Spinal cord (tissue), 10 donors: ENCODE data around the gene SS18L1. TPM values are rescaled to one million over a fixed set of nuclear protein-coding genes. Genes with fewer than 3 reads are reported as not detected.

Source experiments
- DNase-seq, 6 donors: peaks; one replicate each; pipeline versions ENCODE4 v3.0.0 to v3.0.0-alpha.2; 2013 to 2015; ENCODE audit warnings: low spot score in 6 of 6, low read depth in 4 of 6
- H3K27ac ChIP-seq: one replicate; pipeline ENCODE4 v1.5.1; 2013; ENCODE audit warnings: low read depth, low read length, control low read depth
- H3K27me3 ChIP-seq: one replicate; pipeline ENCODE4 v1.6.1; 2013; ENCODE audit warnings: low read length; ENCODE audit not compliant: control insufficient read depth, insufficient read depth
- H3K36me3 ChIP-seq: one replicate; pipeline ENCODE4 v1.6.1; 2013; ENCODE audit warnings: low read length; ENCODE audit not compliant: control insufficient read depth, insufficient read depth
- H3K4me1 ChIP-seq: one replicate; pipeline ENCODE4 v1.6.1; 2013; ENCODE audit warnings: low read length; ENCODE audit not compliant: control insufficient read depth, insufficient read depth
- H3K4me3 ChIP-seq: one replicate; pipeline ENCODE4 v1.5.1; 2013; ENCODE audit warnings: low read depth, low read length, control low read depth
- H3K9me3 ChIP-seq: one replicate; pipeline ENCODE4 v1.6.1; 2013; ENCODE audit warnings: low read length; ENCODE audit not compliant: control insufficient read depth, insufficient read depth
- WGBS: methylation state at CpG from one replicate; pipeline ENCODE4 v1.1.5; 2013; ENCODE audit warnings: missing lambda C conversion rate; ENCODE audit not compliant: insufficient coverage; 5-methylcytosine and 5-hydroxymethylcytosine counted together
- polyA plus RNA-seq, 2 donors: library from polyadenylated mRNA; unstranded; fragments of 120-200 nt; gene quantifications; one replicate each; pipeline ENCODE4 v1.2.1, GENCODE V29; 2013; ENCODE audit not compliant: insufficient read length in 2 of 2
- total RNA-seq, 2 donors: library from RNA; depleted of rRNA in 1 of 2; stranded (reverse); fragments of 120-200 nt in 1 of 2; fragments of >200 nt in 1 of 2; gene quantifications; one replicate each; pipeline versions ENCODE4 v1.2.3 to v1.2.4, GENCODE V29; 2013 to 2014
- donor health status: healthy.

SS18L1 gene
- total and polyA plus RNA-seq, 4 donors = 21.5 to 58.2 (median 47.5) TPM

DNA sequence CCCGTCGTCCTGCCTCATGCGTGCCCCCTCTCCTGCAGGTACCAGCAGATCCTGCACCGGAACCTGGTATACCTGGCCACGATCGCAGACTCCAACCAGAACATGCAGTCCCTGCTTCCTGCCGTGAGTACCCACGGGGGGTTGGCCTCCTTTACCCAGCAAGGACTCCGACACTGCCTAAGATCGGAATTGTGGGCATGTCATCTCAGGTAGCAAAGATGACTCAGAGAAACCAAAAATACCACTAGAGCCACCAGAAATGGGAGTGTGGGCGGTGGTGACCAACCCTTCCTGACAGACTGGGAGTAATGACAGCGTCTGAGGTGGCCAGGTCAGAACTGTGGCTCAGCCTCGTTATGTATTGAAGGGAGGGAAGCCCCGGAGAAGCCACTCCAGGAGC lies 16.3 kb downstream of the SS18L1 start:
- DNase-seq = no peak
- H3K27me3 ChIP-seq = no peaks in the 10 kb centered on the region
- H3K4me1 ChIP-seq = peaks cover 21% of the 10 kb centered on the region
- H3K4me3 ChIP-seq = no peak overlapping the region
- H3K9me3 ChIP-seq = no peaks in the 10 kb centered on the region
- 92% methylated on average over 10 of the region's 14 CpGs for WGBS
- H3K27ac ChIP-seq = no peak overlapping the region
- H3K36me3 ChIP-seq = peaks cover 95% of the 10 kb centered on the region

DNA sequence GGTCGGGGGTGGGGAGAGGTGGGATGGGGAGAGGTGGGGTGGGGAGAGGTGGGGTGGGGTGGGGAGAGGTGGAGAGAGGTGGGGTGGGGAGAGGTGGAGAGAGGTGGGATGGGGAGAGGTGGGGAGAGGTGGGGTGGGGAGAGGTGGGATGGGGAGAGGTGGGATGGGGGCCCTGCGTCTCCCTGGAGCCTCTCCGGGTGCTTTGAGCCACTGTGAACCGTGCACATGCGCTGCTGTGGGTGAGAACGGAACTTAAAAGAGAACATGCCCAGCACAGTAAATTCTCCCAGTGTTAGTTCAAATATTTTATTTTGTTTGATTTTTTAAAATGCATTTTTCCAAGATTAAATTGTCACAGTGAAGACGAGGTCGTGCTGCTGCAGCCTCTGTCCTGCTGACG lies 16.7 kb downstream of the SS18L1 start:
- 92% methylated on average over 4 of the region's 9 CpGs for WGBS
- DNase-seq = no peak
- Histone ChIP-seq H3K27ac (no peak overlapping the region), H3K4me1 (peaks cover 21% of the 10 kb centered on the region), H3K36me3 (peaks cover 97% of the 10 kb centered on the region), H3K9me3 (no peaks in the 10 kb centered on the region), H3K4me3 (no peak overlapping the region), H3K27me3 (no peaks in the 10 kb centered on the region)

DNA sequence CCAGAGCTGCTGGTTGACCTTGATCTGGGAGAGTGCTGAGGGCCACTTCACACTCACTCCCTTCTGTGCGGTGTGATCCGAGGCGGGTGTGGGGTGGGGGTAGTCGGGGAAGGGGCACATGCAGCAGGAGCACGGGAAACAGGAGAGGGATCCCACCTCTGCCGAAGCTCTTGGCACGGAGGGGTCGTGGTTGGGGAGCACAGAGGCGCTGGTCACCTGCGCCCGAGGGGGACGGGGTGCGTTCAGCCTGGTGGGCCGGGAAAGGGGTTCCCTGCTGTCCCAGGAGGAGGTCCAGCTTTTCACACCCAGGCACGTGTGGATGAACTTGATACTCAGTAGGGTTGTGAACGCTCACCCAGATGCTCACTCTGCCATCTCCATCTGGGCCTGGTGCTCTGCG lies 17.3 kb downstream of the SS18L1 start:
- Histone ChIP-seq H3K4me3 (no peak overlapping the region), H3K27me3 (no peaks in the 10 kb centered on the region), H3K36me3 (peaks cover 97% of the 10 kb centered on the region), H3K27ac (no peak overlapping the region), H3K4me1 (peaks cover 16% of the 10 kb centered on the region), H3K9me3 (no peaks in the 10 kb centered on the region)
- 98% methylated on average over 12 of the region's 17 CpGs for WGBS
- no peak for DNase-seq

DNA sequence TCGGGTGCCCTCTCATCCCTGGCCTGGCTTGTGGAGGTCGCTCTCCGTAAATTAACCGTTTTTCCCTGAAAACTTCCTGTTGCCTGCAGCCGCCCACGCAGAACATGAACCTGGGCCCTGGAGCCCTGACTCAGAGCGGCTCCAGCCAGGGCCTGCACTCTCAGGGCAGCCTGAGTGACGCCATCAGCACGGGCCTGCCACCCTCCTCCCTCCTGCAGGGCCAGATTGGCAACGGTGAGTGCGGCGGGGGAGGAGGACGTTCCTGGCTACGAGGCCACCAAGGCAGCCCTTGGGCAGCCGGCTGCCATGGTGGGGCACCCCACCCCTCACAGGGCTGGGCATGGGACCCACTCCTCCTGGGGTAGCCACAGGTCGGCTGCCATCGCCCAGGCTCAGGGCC lies 17.8 kb downstream of the SS18L1 start:
- H3K4me1 ChIP-seq = peaks cover 11% of the 10 kb centered on the region
- no peak overlapping the region for H3K4me3 ChIP-seq
- H3K36me3 ChIP-seq = peaks cover 97% of the 10 kb centered on the region
- WGBS = 94% methylated on average over 17 of the region's 17 CpGs
- no peaks in the 10 kb centered on the region for H3K27me3 ChIP-seq
- H3K27ac ChIP-seq = no peak overlapping the region
- no peaks in the 10 kb centered on the region for H3K9me3 ChIP-seq
- no peak for DNase-seq

DNA sequence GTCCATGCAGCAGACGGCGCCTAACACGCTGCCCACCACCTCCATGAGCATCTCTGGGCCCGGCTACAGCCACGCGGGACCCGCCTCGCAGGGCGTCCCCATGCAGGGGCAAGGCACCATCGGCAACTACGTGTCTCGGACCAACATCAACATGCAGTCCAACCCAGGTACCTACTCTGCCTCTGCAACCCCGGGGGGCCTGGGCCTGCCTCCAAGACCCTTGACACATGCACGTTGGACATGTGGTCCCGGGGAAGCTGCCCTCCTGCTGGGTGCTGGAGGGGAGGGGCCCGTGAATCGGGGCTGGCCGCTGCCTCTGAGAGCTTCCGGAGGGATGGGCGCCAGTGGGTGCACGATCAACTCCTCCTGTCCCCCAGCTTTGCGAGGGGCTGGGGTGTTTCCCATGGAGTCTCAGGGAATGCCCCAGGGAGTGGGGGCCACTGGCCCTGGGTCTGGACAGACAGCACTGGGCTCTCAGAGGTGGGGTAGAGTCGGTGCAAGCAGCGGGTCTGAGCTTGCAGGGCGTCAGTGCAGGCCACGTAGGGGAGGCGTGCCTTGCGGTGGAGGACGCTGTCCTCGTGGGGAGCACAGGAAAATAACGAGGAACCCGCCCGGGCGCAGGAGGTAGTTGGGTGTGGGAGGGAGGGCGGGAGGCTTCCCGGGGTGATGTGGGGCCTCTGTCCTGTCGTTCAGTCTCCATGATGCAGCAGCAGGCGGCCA lies 19.4 kb downstream of the SS18L1 start:
- no peaks in the 10 kb centered on the region for H3K27me3 ChIP-seq
- H3K9me3 ChIP-seq = no peaks in the 10 kb centered on the region
- no peaks in the 10 kb centered on the region for H3K4me1 ChIP-seq
- WGBS = 94% methylated on average over 28 of the region's 38 CpGs
- no peak overlapping the region for H3K4me3 ChIP-seq
- peaks cover 91% of the 10 kb centered on the region for H3K36me3 ChIP-seq
- DNase-seq = no peak
- no peak overlapping the region for H3K27ac ChIP-seq

DNA sequence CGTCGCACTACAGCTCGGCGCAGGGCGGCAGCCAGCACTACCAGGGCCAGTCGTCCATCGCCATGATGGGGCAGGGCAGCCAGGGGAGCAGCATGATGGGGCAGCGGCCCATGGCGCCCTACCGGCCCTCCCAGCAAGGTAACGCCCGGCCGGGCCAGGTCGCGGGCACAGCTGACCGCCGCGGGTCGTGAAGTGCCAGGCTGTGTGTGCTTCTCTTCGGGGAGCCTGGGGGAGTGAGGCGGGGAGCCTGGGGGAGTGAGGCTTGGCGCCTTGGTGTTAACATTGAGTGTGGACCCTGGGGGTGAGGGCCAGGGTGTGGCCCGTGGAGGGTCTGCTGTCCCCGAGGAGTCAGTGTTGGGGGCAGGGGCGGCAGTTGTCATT lies 19.9 kb downstream of the SS18L1 start:
- Histone ChIP-seq H3K27ac (no peak overlapping the region), H3K36me3 (peaks cover 92% of the 10 kb centered on the region), H3K27me3 (no peaks in the 10 kb centered on the region), H3K4me3 (no peak overlapping the region), H3K4me1 (no peaks in the 10 kb centered on the region), H3K9me3 (no peaks in the 10 kb centered on the region)
- 93% methylated on average over 23 of the region's 25 CpGs for WGBS
- no peak for DNase-seq

DNA sequence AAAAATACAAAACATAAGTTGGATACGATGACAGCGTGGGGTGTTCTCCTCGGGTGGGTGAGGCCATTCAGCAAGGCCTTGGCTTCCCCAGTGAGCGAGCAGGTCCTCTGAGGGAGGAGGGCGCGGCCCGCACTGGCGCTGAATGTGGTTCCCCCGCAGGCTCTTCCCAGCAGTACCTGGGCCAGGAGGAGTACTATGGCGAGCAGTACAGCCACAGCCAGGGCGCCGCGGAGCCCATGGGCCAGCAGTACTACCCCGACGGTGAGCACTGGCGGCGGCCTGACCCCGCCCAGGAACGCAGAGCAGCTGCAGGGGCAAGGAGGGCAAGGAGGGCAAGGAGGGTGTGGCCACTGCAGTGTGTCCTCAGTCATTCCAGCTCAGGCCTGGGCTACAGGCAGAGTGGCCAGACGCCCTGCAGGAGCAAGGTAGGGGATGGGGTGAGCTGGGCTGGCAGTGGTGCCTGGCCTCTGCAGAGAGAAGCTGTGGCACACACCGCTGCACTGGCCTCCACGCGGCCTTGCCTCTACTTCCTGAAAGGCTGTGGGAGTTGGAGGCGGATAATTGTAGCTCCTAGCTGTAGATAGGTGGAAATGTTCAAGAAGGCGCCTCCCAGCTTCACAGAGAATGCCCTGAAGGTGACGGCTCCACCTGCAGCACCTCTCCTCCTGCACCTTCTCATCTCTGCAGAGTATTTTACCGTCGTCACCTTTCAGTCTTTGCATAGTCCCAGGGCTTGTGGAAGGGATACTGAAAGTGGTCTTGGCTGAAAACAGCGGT lies 20.6 kb downstream of the SS18L1 start:
- 96% methylated on average over 23 of the region's 29 CpGs for WGBS
- Histone ChIP-seq H3K9me3 (no peaks in the 10 kb centered on the region), H3K27me3 (no peaks in the 10 kb centered on the region), H3K4me3 (no peak overlapping the region), H3K36me3 (peaks cover 92% of the 10 kb centered on the region), H3K27ac (no peak overlapping the region), H3K4me1 (no peaks in the 10 kb centered on the region)
- no peak for DNase-seq

DNA sequence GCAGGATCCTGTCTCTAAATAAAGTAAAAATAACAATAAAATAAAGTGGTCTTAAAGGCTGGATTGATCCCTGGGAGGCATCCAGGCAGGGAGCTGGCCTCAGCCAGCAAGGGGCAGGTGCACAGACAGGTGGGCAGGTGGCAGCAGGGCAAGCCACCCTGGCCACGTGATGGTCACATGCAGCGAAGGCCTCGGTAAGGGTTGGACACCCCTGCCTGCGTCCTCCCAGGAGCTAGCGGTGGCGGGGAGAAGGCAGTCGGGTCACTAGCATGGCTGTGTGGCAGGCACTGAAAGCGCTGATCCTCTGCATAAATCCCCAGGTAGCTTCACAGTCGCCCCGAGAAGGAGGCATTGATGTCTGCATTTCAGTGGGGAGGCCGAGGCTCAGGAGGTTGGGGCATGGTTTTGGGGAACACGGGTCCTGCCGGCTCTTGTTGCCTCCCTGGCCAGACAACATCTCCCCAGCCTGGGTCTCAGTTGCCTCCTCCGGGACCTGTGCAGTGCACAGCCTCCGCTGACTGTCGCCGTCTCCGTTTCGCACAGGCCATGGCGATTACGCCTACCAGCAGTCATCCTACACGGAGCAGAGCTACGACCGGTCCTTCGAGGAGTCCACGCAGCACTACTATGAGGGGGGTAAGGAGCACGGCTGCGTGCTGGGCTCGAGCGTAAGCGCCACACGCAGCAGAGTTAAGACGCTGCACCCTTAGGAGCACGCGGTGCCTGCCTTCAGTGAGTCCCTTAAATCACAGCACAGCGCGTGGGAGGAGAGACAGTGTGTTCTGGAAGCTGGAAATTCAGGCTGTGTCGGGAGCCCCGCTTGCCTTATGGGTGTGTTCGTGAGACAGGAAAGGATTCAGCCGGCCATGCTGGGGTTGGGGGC lies 21.6 kb downstream of the SS18L1 start:
- DNase-seq = no peak
- Histone ChIP-seq H3K4me3 (no peak overlapping the region), H3K27me3 (no peaks in the 10 kb centered on the region), H3K9me3 (no peaks in the 10 kb centered on the region), H3K27ac (no peak overlapping the region), H3K36me3 (peaks cover 93% of the 10 kb centered on the region), H3K4me1 (no peaks in the 10 kb centered on the region)
- WGBS = 96% methylated on average over 40 of the region's 41 CpGs

DNA sequence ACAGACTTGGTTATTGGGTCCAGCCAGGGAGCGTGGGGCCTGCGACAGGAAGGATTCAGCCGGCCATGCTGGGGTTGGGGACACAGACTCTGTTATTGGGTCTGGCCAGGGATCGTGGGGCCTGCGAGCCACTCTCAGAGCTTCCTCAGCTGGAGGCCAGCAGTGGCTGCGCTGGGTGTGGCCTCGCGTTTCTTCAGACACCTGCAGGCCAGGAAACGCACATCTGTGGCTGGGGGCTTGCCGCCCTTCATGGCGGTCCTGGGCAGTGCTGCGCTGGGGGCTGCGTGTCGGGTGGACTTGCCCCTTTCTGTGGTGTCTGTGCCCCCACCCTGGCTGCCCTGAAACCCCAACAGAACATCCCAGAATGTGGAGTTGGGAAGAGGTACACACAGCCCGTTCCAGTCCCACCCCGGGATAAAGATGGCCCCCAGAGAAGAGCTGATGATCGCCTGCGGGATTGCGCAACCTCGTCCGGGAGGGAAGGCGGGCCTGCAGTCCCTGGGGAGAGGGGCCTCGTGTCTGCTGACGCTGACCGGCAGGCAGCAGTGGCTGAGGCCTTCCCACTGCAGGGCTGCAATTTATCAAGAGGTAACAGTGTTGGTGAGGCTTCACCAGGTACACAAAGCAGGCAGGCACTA lies 22.3 kb downstream of the SS18L1 start:
- H3K27ac ChIP-seq = no peak overlapping the region
- WGBS = 92% methylated on average over 18 of the region's 25 CpGs

More for the DNA sequence above, 22.3 kb downstream of the SS18L1 start:
- Histone ChIP-seq H3K4me1 (no peaks in the 10 kb centered on the region), H3K27me3 (no peaks in the 10 kb centered on the region), H3K4me3 (no peak overlapping the region), H3K9me3 (no peaks in the 10 kb centered on the region), H3K36me3 (peaks cover 92% of the 10 kb centered on the region)
- DNase-seq = no peak
